Inflammatory macrophage treated with lipopolysaccharide for 1 hour (primary cell): ENCODE data around the gene JAK3.

ENCODE experiments used
- DNase-seq, 2 donors: peaks; one replicate each; pipeline ENCODE4 v3.0.0-alpha.2; 2020 to 2022

The JAK3 gene

DNA sequence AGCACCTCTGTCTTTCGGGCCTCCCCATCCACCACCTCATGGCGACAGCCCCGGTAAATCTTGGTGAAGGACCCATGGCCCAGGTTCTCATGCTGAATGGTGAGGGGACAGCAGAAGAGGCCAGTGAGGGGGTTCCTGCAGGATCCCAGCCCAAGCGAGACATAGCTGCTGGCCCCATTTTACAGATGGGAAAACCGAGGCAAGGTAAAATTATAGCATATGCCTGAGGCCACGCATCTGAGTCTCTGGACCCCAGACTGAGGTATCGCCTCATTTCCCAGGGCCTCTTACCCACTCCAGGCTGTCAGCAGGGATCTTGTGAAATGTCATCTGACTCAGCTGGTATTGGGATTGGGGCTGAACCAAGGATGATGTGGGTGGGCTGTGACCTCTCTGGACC, 9.8 kb downstream of the JAK3 start:
- peak in 1 of 2 donors; percentile 15 for DNase-seq

- DNase-seq = no peak
Observed at GRCh38 chr19:17836530-17836929, 11.3 kb downstream of the JAK3 start.

DNA sequence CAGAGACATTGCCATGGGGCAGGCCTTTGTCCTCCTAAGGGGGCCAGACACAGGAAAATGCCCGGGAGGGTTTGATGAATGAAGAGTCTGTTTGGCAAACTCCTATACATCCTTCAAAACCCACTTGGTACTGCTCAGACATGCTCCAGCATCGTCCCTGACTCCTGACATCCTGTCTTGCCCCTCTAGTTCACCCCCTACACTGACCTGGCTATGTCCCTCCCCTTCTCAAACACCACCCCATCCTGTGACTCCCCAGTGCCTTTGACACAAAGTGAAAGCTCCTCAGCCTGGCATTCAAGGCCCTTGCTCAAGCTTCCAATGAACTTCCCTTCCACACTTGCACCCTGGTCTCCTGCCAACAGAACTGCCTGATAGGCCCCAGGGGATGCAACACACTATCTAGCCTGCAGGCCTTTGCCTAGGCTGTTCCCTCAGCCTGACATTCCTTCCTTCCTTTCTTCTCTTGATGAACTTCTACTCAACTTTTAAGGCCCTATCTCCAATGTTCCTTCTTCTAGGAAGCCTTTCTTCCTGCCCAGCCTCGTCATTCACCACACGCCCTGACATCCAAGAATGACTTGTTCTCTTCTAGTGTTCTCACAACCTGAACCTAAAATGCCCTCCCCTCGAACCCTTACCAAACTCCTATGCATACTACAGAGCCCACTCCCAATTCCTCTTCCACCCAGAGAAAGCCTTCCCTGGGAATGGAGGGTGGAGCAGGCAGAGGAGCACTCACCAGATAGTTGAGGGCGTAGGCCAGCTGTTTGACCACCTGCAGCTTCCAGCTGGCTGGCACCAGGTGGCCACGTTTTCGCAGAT, 12.4 kb downstream of the JAK3 start:
- DNase-seq = no peak

DNA sequence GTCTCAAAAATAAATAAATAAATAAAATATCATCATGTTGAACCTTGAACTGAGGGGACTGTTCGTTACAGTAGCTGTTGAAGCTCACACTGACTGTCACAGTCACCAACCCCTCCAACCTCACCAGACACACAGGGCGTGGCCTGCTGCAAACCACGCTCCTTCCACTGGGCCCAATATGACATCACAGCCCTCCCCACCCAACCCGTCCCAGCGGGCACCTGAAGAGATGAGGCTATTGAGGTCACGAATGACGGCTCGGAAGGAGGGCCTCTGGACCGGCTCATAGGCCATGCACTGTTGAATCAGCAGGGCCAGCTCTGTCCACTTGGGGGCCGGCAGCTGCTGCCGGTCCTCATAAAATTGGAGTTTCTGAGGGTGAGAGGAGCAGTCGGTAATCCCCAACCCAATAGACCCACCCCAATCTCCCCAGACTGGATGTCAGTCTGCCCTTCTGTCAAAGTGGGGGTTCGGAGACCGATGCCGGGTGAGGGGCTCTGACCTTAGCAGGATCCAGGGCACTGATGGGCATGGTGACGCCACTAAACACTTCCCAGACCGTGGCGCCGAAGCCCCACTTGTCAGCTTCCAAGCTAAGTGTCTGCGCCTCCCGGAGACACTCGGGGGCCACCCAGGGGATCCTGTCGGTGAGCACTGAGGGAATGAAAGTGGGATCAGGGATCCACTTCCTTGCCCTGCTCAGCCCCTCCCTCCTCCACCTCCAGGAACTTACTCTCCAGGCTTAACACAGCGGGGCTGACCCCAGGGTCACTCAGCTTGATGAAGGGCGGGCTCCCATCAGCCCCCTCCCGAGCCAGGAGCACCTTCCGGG, 13.2 kb downstream of the JAK3 start:
- no peak for DNase-seq

DNA sequence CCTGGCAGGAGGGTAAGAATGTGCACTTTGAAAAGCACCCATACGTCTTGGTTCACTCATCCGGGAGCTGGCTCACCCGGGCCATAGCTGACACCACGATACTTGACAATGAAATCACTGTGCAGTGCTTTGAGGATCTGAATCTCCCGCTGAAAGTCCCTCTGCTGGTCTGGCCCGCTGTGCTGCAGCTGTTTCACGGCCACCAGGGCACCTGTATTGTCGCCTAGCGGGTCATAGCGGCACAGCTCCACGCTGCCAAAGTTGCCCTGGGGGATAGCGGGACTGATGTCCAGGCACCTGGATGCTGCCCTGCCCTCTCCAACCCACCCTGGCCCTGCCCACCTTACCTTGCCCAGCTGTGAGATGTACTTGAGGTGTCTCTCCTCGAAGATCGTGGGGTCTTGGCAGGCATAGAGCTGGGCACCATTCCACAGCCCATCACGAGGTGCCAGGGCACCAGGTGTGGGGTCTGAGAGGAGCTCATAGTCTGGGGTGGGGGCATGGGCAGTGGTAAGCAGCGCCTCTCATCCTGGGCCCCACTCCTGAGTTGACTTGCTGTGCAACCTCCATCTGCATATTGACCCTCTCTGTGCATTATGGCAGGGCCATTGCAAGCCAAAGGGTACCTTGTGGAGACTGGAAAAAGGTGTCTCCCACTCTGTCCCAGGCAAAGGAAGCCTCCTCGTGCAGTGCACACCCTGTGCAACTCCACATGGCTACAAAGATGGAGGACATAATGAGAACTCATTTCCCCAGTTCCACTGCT, 15.2 kb downstream of the JAK3 start:
- DNase-seq = no peak

GRCh38 chr19:17831419-17831888, 16.3 kb downstream of the JAK3 start:
- no peak for DNase-seq

DNA sequence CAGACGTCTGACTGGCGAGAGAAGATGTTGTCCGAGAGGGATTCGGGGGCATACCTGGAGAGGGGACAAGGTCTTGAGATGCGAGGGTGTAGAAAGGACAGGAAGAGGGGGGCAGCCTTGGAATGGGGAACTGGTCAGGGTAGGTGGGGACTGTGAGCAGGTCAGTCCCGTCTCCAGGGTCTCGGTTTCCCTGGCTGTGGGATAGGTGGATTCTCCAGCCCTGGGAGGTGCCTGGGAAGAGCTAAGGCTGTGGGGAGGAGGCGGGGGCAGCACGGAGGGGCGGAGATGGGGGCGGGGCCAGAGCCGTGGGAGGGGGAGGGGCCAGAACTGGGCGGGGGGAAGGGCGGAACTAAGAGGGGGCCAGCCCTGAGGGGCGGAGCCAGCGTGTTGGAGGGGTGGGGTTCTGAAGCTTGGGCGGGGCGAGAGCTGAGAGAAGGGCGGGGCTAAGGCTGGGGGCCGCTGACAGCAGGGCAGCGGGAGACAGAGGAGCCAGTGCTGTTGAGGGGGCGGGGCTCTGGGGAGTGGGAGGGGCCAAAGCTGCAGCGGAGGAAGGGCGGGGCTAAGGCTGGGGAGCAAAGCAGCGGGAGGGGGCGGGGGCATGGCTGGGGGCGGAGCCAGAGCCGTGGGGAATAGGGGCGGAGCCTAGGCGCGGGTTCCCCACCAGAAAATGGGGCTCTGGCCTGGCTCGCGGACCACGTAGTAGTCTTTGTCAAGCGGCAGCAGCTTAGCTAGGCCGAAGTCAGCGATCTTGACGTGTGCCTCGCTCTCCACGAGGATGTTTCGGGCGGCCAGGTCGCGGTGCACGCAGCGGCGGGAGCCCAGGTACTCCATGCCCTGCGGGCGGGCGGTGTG, 17.0 kb downstream of the JAK3 start:
- peak in 1 of 2 donors; percentile 6 for DNase-seq

DNA sequence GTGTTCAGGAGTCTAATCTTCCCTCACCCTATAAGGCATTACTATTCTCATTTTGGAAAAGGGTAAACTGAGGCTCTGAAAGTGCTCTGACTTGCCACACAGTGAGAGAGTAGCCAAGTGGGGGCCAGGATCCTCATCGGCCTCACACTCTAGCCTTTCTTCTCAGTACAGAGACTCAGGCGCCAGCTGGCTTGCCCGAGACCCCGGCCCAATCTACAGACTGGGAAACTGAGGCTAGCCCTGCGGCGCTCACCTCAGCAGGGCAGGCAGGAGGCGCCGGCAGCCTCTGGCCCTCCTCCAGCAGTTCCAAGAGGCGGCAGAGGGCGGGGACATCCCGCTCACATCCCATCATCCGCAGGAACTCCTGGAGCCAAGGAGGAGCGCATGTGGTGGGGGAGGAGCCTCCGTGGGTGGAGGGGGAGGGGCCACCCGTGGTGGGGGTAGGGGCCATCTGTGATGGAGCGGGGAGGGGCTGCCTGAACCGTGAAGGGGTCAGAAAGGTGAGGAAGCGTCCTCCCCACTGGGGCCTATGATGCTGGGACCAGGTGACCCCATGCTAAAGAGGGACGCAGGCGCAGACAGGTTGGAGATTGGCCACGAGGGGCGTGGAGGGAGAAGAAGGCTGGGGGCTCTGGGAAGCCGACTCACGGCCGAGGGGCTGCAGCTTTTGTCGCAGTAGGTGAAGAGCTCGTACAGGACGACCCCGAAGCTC, 17.8 kb downstream of the JAK3 start:
- DNase-seq = no peak

DNA sequence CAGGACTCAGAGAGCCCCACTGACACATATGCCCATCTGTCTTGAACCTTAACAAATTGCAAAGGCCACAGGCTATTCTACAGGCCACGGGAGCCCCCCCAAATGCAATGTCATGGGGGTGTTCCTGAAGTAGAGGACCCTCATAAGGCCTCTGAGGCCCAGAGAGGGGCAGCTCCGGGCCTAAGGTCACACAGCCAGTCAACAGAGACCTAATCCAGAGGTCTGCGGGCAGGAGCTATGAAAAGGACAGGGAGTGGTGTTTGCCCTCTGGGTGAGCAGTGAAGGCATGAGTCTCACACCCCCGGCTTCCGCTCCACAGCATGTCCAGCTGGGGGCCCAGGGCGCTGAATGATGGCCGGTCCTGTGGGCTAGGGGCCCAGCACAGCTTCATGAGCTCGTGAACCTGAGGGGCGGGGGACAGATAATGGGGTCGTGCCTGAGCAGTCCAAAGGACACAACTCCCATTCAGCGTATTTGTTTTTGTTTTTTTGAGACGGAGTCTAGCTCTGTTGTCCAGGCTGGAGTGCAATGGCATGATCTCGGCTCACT, 21.2 kb downstream of the JAK3 start:
- DNase-seq = no peak

- no peak for DNase-seq
Observed at GRCh38 chr19:17824339-17824738, 23.4 kb downstream of the JAK3 start.

DNA sequence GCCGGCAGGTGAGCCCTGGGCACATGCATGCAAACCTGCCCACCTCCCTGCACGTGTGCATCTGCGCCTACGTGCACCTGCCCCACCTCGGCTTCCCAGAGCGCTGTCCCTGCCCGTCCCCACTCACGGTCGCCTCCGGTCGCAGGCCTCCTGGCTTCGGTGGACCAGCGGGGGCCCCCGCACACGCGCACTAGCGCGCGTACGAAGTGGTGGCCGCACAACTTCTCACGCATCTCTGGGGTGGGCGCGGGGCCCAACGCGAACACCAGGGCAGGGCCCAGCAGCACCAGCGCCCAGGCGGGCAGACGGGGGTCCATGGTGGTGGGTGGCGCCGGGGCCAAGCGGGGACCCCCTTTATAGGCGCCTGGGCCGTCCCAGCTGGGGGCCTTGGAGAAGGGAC, 26.6 kb downstream of the JAK3 start, which contains the start of gene INSL3:
Gene INSL3 (minus strand): TSS at position 330 of the 400 bp plus-strand sequence. CDS start 13 bp downstream, at position 317.
- DNase-seq = no peak

DNA sequence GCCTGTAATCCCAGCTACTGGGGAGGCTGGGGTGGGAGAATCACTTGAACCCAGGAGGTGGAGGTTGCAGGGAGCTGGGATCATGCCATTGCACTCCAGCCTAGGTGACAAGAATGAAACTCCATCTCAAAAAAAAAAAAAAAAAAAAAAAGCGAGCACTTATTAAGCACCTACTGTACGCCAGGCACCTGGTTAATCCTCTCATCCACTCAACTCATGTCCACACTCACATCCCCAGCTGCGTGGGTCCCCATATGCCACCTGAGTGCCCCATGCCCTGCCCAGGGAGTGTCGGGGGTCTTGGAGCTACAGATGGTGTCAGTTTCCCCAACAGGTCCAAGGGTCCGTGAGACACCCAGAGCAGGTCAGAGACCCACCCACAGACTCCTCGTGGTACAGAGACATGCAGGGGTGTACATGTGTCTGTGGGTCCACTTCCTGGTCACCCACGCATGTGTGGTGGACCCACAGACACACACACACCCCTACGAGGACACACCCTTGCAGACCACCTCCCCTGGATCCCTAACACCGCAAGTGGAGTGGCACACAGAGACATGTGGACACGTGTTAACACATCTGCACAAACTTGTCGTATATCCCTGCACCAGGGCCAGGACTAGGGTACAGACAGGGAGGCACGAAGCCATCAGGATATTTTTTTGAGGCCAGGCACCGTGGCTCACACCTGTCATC, 30.0 kb downstream of the JAK3 start:
- no peak for DNase-seq

- DNase-seq = no peak
Observed at GRCh38 chr19:17812099-17812498, 35.7 kb downstream of the JAK3 start.

DNA sequence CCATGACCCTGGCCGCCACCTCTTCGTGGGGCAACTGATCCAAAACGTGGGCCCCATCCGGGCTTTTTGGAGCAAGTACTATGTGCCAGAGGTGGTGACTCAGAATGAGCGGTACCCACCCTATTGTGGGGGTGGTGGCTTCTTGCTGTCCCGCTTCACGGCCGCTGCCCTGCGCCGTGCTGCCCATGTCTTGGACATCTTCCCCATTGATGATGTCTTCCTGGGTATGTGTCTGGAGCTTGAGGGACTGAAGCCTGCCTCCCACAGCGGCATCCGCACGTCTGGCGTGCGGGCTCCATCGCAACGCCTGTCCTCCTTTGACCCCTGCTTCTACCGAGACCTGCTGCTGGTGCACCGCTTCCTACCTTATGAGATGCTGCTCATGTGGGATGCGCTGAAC, 36.1 kb downstream of the JAK3 start:
- no peak for DNase-seq

GRCh38 chr19:17811103-17811502, 36.7 kb downstream of the JAK3 start:
- DNase-seq = no peak

- no peak for DNase-seq
Observed at GRCh38 chr19:17807731-17808316, 40.0 kb downstream of the JAK3 start.

DNA sequence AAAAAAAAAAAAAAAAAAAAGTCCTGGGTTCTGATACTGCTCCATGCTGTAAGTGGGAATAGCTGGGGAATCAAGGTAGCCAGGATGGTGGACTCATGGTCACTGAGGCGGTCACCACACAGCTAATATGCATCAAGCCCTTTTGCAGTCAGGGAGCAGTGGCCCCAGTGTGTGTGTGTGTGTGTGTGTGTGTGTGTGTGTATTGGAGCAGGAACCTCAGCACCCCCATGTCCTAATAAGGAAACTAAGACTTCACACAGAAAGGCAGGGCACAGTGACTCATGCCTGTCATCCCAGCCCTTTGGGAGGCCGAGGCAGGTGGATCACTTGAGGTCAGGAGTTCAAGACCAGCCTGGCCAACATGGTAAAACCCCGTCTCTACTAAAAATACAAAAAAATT, 40.8 kb downstream of the JAK3 start:
- DNase-seq = no peak

- DNase-seq = no peak
Observed at GRCh38 chr19:17805427-17805826, 42.4 kb downstream of the JAK3 start.

GRCh38 chr19:17803264-17803896, 44.4 kb downstream of the JAK3 start:
- peak; percentile 49 to 55 for DNase-seq
